ENCODE results near the gene OBSCN. TPM values are rescaled to one million over a fixed set of nuclear protein-coding genes. Genes with fewer than 3 reads are reported as not detected.

OBSCN gene
- total RNA-seq, 1 donor from 2014 or later, result 5.1 TPM

GRCh38 chr1:228420968-228421826, 213.4 kb downstream of the OBSCN start:
- Mint-ChIP-seq H3K27ac (no peak overlapping the region), H3K4me3 (no peak overlapping the region), H3K27me3 (ENCODE audit: insufficient read depth, low read depth) (peaks cover 2% of the 10 kb centered on the region), H3K36me3 (no peaks in the 10 kb centered on the region), H3K9me3 (peaks cover under 1% of the 10 kb centered on the region), H3K4me1 (peaks cover 5% of the 10 kb centered on the region)
- TF ChIP-seq EZH2 (IDR thresholded peaks at IDR 0.05), result no peak
- no peak overlapping the region for H3K4me3 ChIP-seq
- H3K4me1 ChIP-seq, result no peaks in the 10 kb centered on the region
- no peak overlapping the region for H3K4me2 ChIP-seq
- H3K27ac ChIP-seq, result no peak overlapping the region
- DNase-seq (ENCODE audit: low spot score), result no peak
- no peak overlapping the region for H3K9ac ChIP-seq
- peaks cover 8% of the 10 kb centered on the region for H3F3A ChIP-seq (ENCODE audit: low read depth)
- no peaks in the 10 kb centered on the region for H3K36me3 ChIP-seq
- H3K79me2 ChIP-seq (ENCODE audit: low read depth), result no peaks in the 10 kb centered on the region
- H3K9me3 ChIP-seq (ENCODE audit: low read depth), result no peaks in the 10 kb centered on the region
- no peaks in the 10 kb centered on the region for H4K20me1 ChIP-seq (ENCODE audit: low read depth)
- peaks cover 60% of the 10 kb centered on the region for H3K27me3 ChIP-seq
- no peak overlapping the region for H2AFZ ChIP-seq (replicated peaks)

- Histone ChIP-seq H3F3A (ENCODE audit: low read depth) (no peaks in the 10 kb centered on the region), H3K4me3 (no peak overlapping the region), H2AFZ (replicated peaks) (no peak overlapping the region), H3K4me2 (no peak overlapping the region), H3K9ac (no peak overlapping the region), H3K36me3 (no peaks in the 10 kb centered on the region), H3K79me2 (ENCODE audit: low read depth) (no peaks in the 10 kb centered on the region), H4K20me1 (ENCODE audit: low read depth) (no peaks in the 10 kb centered on the region), H3K4me1 (peaks cover 12% of the 10 kb centered on the region), H3K27me3 (peaks cover 41% of the 10 kb centered on the region), H3K9me3 (ENCODE audit: low read depth) (no peaks in the 10 kb centered on the region), H3K27ac (no peak overlapping the region)
- peaks cover 5% of the 10 kb centered on the region for H3K27me3 Mint-ChIP-seq (ENCODE audit: insufficient read depth, low read depth)
- no peak overlapping the region for H3K4me3 Mint-ChIP-seq
- peaks cover 14% of the 10 kb centered on the region for H3K4me1 Mint-ChIP-seq
- TF ChIP-seq CTCF (IDR thresholded peaks at IDR 0.05), result no peak
- TF ChIP-seq EZH2phosphoT487 (IDR thresholded peaks at IDR 0.05), result no peak
- TF ChIP-seq EZH2 (IDR thresholded peaks at IDR 0.05), result no peak
- DNase-seq (ENCODE audit: low spot score), result no peak
- peaks cover 2% of the 10 kb centered on the region for H3K9me3 Mint-ChIP-seq
- no peak overlapping the region for H3K27ac Mint-ChIP-seq
- H3K36me3 Mint-ChIP-seq, result peaks cover 1% of the 10 kb centered on the region
These were observed 215.7 kb downstream of the OBSCN start for GRCh38 chr1:228423404-228424053.

GRCh38 chr1:228424685-228425660, 217.1 kb downstream of the OBSCN start:
- no peak overlapping the region for H2AFZ ChIP-seq (replicated peaks)
- no peak overlapping the region for H3K9ac ChIP-seq
- no peaks in the 10 kb centered on the region for H3K36me3 ChIP-seq
- TF ChIP-seq EZH2phosphoT487 (IDR thresholded peaks at IDR 0.05) (no peak), CTCF (IDR thresholded peaks at IDR 0.05) (no peak)
- H3K27ac ChIP-seq, result no peak overlapping the region
- peaks cover 1% of the 10 kb centered on the region for H3K36me3 Mint-ChIP-seq
- H3K79me2 ChIP-seq (ENCODE audit: low read depth), result no peaks in the 10 kb centered on the region
- peaks cover 16% of the 10 kb centered on the region for H3K4me1 Mint-ChIP-seq
- H3K27ac Mint-ChIP-seq, result no peak overlapping the region
- peaks cover 14% of the 10 kb centered on the region for H3K4me1 ChIP-seq
- H3K27me3 Mint-ChIP-seq (ENCODE audit: insufficient read depth, low read depth), result peaks cover 5% of the 10 kb centered on the region
- H3K9me3 Mint-ChIP-seq, result peaks cover 2% of the 10 kb centered on the region
- DNase-seq (ENCODE audit: low spot score), result no peak
- peaks cover 34% of the 10 kb centered on the region for H3K27me3 ChIP-seq
- H4K20me1 ChIP-seq (ENCODE audit: low read depth), result no peaks in the 10 kb centered on the region
- no peaks in the 10 kb centered on the region for H3K9me3 ChIP-seq (ENCODE audit: low read depth)
- no peak overlapping the region for H3K4me3 Mint-ChIP-seq
- H3K4me2 ChIP-seq, result no peak overlapping the region
- H3F3A ChIP-seq (ENCODE audit: low read depth), result no peaks in the 10 kb centered on the region
- no peak overlapping the region for H3K4me3 ChIP-seq
